Measurements from ENCODE around the gene ORC4. TPM values are rescaled to one million over a fixed set of nuclear protein-coding genes. Genes with fewer than 3 reads are reported as not detected.
A peak's percentile ranks its signal among the peaks of the same experiment; 100 is the strongest.

ORC4 gene
- 10 to 100 TPM; 32.6 to 72.3 (median 51.8) TPM for total RNA-seq

GRCh38 chr2:148020111-148021058 lies at the start of gene ORC4:
TSS of gene ORC4 (minus strand) at chr2:148020737. CDS start at chr2:147975958, 44,779 bp downstream.
- WGBS, 2 donors (ENCODE audit: low coverage in 1 of 2), result 0% methylated on average over 18 to 35 of the region's 52 CpGs
- H3K9me3 ChIP-seq, result no peaks in the 10 kb centered on the region
- H3K27me3 ChIP-seq, result no peaks in the 10 kb centered on the region
- peak; percentile 98 for ATAC-seq
- no peaks in the 10 kb centered on the region for H3K36me3 ChIP-seq
- peak within 1 kb of the TSS; percentile 59 to 99 for H3K4me3 ChIP-seq
- peak within 1 kb of the TSS; percentile 92 to 99 (median 98) for H3K27ac ChIP-seq
- TF ChIP-seq EP300 (IDR thresholded peaks at IDR 0.05) (no peak), CTCF (IDR thresholded peaks at IDR 0.05) (peak in 3 of 4 experiments; percentile 18 to 60 (median 41)), POLR2A (IDR thresholded peaks at IDR 0.05) (peak; percentile 20), POLR2AphosphoS5 (IDR thresholded peaks at IDR 0.05) (peak; percentile 70)
- H3K4me1 ChIP-seq, result peaks cover 3 to 59% (median 4%) of the 10 kb centered on the region in 3 donors

GRCh38 chr2:148067801-148068200 lies 47.3 kb upstream of the ORC4 start:
- 100% methylated on average over 1 of the region's 1 CpG; no CpG with 5 or more reads in 1 of the 2 donors for WGBS, 2 donors (ENCODE audit: low coverage in 1 of 2)
- TF ChIP-seq CTCF (IDR thresholded peaks at IDR 0.05) (no peak), POLR2AphosphoS5 (IDR thresholded peaks at IDR 0.05) (no peak), POLR2A (IDR thresholded peaks at IDR 0.05) (no peak), EP300 (IDR thresholded peaks at IDR 0.05) (no peak)
- ATAC-seq, result no peak

GRCh38 chr2:148065936-148066335 lies 45.4 kb upstream of the ORC4 start:
- Histone ChIP-seq H3K9me3 (no peaks in the 10 kb centered on the region), H3K4me3 (no peak overlapping the region), H3K27ac (no peak overlapping the region), H3K4me1 (peaks cover 0 to 7% (median 0%) of the 10 kb centered on the region in 3 donors), H3K36me3 (peaks cover 0 to 4% of the 10 kb centered on the region in 2 donors), H3K27me3 (no peaks in the 10 kb centered on the region)
- 84 to 93% methylated on average over 4 to 6 of the region's 6 CpGs for WGBS, 2 donors (ENCODE audit: low coverage in 1 of 2)
- ATAC-seq, result no peak
- TF ChIP-seq EP300 (IDR thresholded peaks at IDR 0.05) (no peak), CTCF (IDR thresholded peaks at IDR 0.05) (no peak), POLR2AphosphoS5 (IDR thresholded peaks at IDR 0.05) (no peak), POLR2A (IDR thresholded peaks at IDR 0.05) (no peak)

More at GRCh38 chr2:148067801-148068200, 47.3 kb upstream of the ORC4 start:
- no peak overlapping the region for H3K4me3 ChIP-seq
- H3K36me3 ChIP-seq, result peaks cover 0 to 5% of the 10 kb centered on the region in 2 donors
- no peak overlapping the region for H3K27ac ChIP-seq
- H3K27me3 ChIP-seq, result no peaks in the 10 kb centered on the region
- H3K9me3 ChIP-seq, result no peaks in the 10 kb centered on the region
- H3K4me1 ChIP-seq, result peaks cover 0 to 7% (median 0%) of the 10 kb centered on the region in 3 donors

GRCh38 chr2:148063633-148064032 lies 43.1 kb upstream of the ORC4 start:
- Histone ChIP-seq H3K36me3 (no peaks in the 10 kb centered on the region), H3K4me1 (peaks cover 0 to 13% (median 0%) of the 10 kb centered on the region in 3 donors), H3K9me3 (no peaks in the 10 kb centered on the region), H3K27me3 (no peaks in the 10 kb centered on the region), H3K27ac (no peak overlapping the region), H3K4me3 (no peak overlapping the region)
- no peak for ATAC-seq
- 71 to 82% methylated on average over 2 of the region's 2 CpGs for WGBS, 2 donors (ENCODE audit: low coverage in 1 of 2)
- no peak for TF ChIP-seq POLR2A (IDR thresholded peaks at IDR 0.05)
- TF ChIP-seq CTCF (IDR thresholded peaks at IDR 0.05), result no peak
- no peak for TF ChIP-seq EP300 (IDR thresholded peaks at IDR 0.05)
- no peak for TF ChIP-seq POLR2AphosphoS5 (IDR thresholded peaks at IDR 0.05)
